Thyroid gland (tissue), 4 donors: ENCODE measurements around the gene BSG. TPM values are rescaled to one million over a fixed set of nuclear protein-coding genes. Genes with fewer than 3 reads are reported as not detected.

Experiments
- DNase-seq, 2 donors: peaks; one replicate each; pipeline ENCODE4 v3.0.0-alpha.2; 2019
- H3K27ac ChIP-seq, 3 donors: fragments of 200-600 bp; sonication (generic); 1 replicate in 2 of 3; 2 replicates in 1 of 3; pipeline ENCODE4 v1.5.1; 2016 to 2019; ENCODE audit warnings: mild to moderate bottlenecking in 1 of 3, moderate library complexity in 1 of 3
- H3K27me3 ChIP-seq: fragments of 200-600 bp; sonication (generic); one replicate; pipeline ENCODE4 v1.5.1; 2019
- H3K36me3 ChIP-seq, 2 donors: fragments of 200-600 bp; sonication (generic); one replicate each; pipeline ENCODE4 v1.5.1; 2016 to 2019
- H3K4me1 ChIP-seq, 2 donors: fragments of 200-600 bp; sonication (generic); one replicate each; pipeline ENCODE4 v1.5.1; 2017 to 2019
- H3K4me3 ChIP-seq, 3 donors: fragments of 200-600 bp; sonication (generic); replicated peaks in 1 of 3; 1 replicate in 2 of 3; 2 replicates in 1 of 3; pipeline ENCODE4 v1.5.1; 2016; ENCODE audit warnings: mild to moderate bottlenecking in 1 of 3
- H3K9me3 ChIP-seq: fragments of 200-600 bp; sonication (generic); one replicate; pipeline ENCODE4 v1.5.1; 2017
- POLR2A ChIP-seq, 2 donors: fragments of 450-650 bp; IDR thresholded peaks; one replicate each; pipeline ENCODE4 v1.6.1; 2017; ENCODE audit warnings: antibody characterized with exemption in 2 of 2, mild to moderate bottlenecking in 2 of 2, moderate library complexity in 1 of 2
- WGBS, 2 donors: methylation state at CpG; one replicate each; pipeline ENCODE4 v1.1.5; 2017; 5-methylcytosine and 5-hydroxymethylcytosine counted together
- intact Hi-C: fragments of 100-400 bp; cut with DNase I; formaldehyde crosslinking; loops from one replicate; pipeline ENCODE4 v1.15.1; 2023
- total RNA-seq, 4 donors: library from RNA; depleted of rRNA; stranded (reverse); fragments of >200 nt; gene quantifications; one replicate each; pipeline ENCODE4 v1.2.3, GENCODE V29; 2016
- TF ChIP-seq, protein P1 (sequence below), 6 experiments: fragments of 200-600 bp in 3 of 6; fragments of 450-650 bp in 3 of 6; sonication (generic) in 3 of 6; IDR thresholded peaks; one replicate each; pipeline ENCODE4 v1.5.1; 2016 to 2019; ENCODE audit warnings: antibody characterized with exemption in 6 of 6, mild to moderate bottlenecking in 2 of 6, inconsistent platforms in 1 of 6, moderate library complexity in 1 of 6

Gene BSG
- total RNA-seq, 4 donors from 2014 or later: 349 to 702 (median 569) TPM

DNA sequence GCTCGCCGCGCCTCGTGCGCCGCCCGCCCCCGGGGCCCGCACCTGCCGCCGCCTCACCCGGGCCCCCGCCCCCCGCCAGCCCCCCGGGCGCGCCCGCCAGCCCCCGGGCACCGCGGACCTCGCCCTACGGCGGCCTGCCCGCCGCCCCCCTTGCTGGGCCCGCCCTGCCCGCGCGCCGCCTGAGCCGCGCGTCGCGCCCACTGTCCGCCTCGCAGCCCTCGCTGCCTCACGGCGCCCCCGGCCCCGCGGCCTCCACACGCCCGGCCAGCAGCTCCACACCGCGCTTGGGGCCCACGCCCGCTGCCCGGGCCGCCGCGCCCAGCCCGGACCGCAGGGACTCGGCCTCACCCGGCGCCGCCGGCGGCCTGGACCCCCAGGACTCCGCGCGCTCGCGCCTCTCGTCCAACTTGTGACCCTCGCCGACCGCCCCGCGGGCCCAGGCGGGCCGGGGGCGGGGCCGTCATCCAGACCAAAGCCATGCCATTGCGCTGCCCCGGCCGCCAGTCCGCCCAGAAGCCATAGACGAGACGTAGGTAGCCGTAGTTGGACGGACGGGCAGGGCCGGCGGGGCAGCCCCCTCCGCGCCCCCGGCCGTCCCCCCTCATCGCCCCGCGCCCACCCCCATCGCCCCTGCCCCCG, 43.8 kb downstream of the BSG start:
- WGBS, 2 donors: 64% methylated on average over 5 of the region's 97 CpGs; no CpG with 5 or more reads in 1 of the 2 donors
- Histone ChIP-seq H3K4me3 (no peak overlapping the region), H3K4me1 (peaks cover 0 to 4% of the 10 kb centered on the region in 2 donors), H3K27ac (no peak overlapping the region), H3K27me3 (no peaks in the 10 kb centered on the region), H3K9me3 (no peaks in the 10 kb centered on the region), H3K36me3 (peaks cover 31 to 36% of the 10 kb centered on the region in 2 donors)
- intact Hi-C loops: no loop called here
- TF ChIP-seq, protein P1, sequence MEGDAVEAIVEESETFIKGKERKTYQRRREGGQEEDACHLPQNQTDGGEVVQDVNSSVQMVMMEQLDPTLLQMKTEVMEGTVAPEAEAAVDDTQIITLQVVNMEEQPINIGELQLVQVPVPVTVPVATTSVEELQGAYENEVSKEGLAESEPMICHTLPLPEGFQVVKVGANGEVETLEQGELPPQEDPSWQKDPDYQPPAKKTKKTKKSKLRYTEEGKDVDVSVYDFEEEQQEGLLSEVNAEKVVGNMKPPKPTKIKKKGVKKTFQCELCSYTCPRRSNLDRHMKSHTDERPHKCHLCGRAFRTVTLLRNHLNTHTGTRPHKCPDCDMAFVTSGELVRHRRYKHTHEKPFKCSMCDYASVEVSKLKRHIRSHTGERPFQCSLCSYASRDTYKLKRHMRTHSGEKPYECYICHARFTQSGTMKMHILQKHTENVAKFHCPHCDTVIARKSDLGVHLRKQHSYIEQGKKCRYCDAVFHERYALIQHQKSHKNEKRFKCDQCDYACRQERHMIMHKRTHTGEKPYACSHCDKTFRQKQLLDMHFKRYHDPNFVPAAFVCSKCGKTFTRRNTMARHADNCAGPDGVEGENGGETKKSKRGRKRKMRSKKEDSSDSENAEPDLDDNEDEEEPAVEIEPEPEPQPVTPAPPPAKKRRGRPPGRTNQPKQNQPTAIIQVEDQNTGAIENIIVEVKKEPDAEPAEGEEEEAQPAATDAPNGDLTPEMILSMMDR (IDR thresholded peaks at IDR 0.05): no peak
- TF ChIP-seq POLR2A (IDR thresholded peaks at IDR 0.05): no peak
- no peak for DNase-seq

DNA sequence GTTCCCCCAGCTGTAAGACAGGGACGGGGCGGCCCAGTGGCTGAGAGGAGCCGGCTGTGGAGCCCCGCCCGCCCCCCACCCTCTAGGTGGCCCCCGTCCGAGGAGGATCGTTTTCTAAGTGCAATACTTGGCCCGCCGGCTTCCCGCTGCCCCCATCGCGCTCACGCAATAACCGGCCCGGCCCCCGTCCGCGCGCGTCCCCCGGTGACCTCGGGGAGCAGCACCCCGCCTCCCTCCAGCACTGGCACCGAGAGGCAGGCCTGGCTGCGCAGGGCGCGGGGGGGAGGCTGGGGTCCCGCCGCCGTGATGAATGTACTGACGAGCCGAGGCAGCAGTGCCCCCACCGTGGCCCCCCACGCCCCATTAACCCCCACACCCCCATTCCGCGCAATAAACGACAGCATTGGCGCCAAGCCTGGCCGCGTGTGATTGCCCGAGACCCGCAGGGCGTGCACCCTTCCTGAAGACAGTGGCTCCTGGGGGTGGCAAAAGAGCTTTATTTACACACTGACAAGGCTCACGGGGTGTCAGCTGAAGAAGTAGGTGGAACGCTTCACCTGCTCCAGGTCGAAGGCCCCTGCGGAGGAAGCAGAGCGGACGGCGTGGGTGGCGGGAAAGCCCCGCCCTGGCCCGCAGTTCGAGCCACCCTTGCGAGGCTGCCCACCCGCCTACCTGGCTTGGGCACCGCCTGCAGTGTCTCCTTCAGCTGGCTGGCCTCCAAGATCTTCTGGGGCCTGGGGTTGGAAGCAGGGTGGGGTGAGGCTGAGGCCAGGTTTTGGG, 44.5 kb downstream of the BSG start:
- no peaks in the 10 kb centered on the region for H3K9me3 ChIP-seq
- TF ChIP-seq, protein P1 (IDR thresholded peaks at IDR 0.05): no peak
- H3K36me3 ChIP-seq: peaks cover 37 to 43% of the 10 kb centered on the region in 2 donors
- intact Hi-C loops: no loop called here
- H3K27ac ChIP-seq: no peak overlapping the region
- no peak for DNase-seq
- 93 to 95% methylated on average over 15 to 22 of the region's 58 CpGs for WGBS, 2 donors
- H3K4me3 ChIP-seq: no peak overlapping the region
- H3K4me1 ChIP-seq: peaks cover 0 to 4% of the 10 kb centered on the region in 2 donors
- H3K27me3 ChIP-seq: no peaks in the 10 kb centered on the region

DNA sequence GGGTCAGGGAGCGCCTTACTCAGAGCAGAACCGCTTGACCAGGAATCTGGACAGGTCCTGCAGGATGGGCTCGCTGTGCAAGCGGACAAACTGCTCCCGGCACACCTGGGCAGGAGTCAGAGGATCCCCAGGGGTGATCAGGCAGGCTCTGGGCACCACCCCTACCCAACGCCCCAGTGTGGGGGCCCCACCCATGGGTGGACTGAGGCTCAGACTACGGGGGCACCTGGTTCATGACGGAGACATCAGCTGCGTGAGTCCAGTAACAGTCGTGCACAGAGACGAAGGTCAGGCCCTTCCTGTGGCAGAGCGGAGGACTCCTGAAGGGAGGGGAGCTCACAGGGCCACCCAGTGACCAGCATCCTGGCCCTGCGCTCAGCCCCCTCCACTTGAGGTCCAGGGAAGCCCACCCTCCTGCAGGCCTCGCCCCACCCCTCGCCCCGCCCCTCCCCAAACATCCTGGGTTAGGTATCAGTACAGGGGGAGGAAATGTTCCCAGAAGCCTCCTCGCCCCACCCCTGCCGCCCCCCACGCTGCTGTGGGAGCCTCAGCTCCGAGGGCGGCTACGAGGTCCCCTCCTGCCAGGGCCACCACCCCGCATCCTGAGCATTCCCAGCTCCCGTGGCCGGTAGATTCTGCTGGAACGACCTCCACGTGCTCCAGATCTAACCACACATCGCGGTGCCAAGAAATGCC, 45.3 kb downstream of the BSG start:
- no peak for DNase-seq
- intact Hi-C loops: no loop called here
- no peak for TF ChIP-seq POLR2A (IDR thresholded peaks at IDR 0.05)
- TF ChIP-seq, protein P1 (IDR thresholded peaks at IDR 0.05): no peak
- Histone ChIP-seq H3K9me3 (no peaks in the 10 kb centered on the region), H3K27me3 (no peaks in the 10 kb centered on the region), H3K4me3 (no peak overlapping the region), H3K4me1 (peaks cover 0 to 4% of the 10 kb centered on the region in 2 donors), H3K27ac (no peak overlapping the region), H3K36me3 (peaks cover 45 to 47% of the 10 kb centered on the region in 2 donors)
- WGBS, 2 donors: 94% methylated on average over 21 of the region's 29 CpGs; no CpG with 5 or more reads in 1 of the 2 donors

DNA sequence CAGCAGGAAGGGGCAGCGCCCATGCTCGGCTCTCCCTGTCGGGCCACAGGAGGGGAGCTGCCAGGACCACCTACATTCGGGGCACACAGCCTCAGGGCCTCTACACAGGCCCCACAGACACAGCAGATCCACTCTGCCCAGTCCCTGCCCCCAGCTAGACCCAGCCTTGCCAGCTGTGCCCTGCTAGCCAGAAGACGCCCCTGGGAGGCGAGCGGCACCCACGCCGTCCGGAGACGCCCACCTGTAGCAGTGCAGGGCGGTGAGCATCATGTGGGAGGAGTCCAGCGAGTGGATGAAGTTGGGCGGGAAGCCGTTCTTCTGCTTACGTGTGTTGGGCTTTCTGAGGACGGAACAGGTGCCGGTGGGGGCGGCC, 45.8 kb downstream of the BSG start:
- H3K9me3 ChIP-seq: no peaks in the 10 kb centered on the region
- no peaks in the 10 kb centered on the region for H3K27me3 ChIP-seq
- H3K27ac ChIP-seq: no peak overlapping the region
- intact Hi-C loops: no loop called here
- H3K36me3 ChIP-seq: peaks cover 50 to 51% of the 10 kb centered on the region in 2 donors
- WGBS, 2 donors: 96 to 100% methylated on average over 4 to 12 of the region's 19 CpGs
- H3K4me1 ChIP-seq: peaks cover 0 to 4% of the 10 kb centered on the region in 2 donors
- DNase-seq: no peak
- H3K4me3 ChIP-seq: no peak overlapping the region
- TF ChIP-seq POLR2A (IDR thresholded peaks at IDR 0.05): no peak
- TF ChIP-seq, protein P1 (IDR thresholded peaks at IDR 0.05): no peak
